Liver (tissue), 9 donors: Measurements from ENCODE around the gene LURAP1L. TPM values are rescaled to one million over a fixed set of nuclear protein-coding genes. Genes with fewer than 3 reads are reported as not detected.

ENCODE experiments used
- DNase-seq: peaks from one replicate; pipeline ENCODE4 v3.0.0-alpha.2; 2017; ENCODE audit warnings: low spot score
- H3K27ac ChIP-seq, 2 donors: one replicate each; pipeline ENCODE4 v1.7.0; 2013; ENCODE audit warnings: inconsistent platforms in 2 of 2, low read length in 2 of 2, control low read depth in 1 of 2, low read depth in 1 of 2, mild to moderate bottlenecking in 1 of 2
- H3K27me3 ChIP-seq, 4 donors: one replicate each; pipeline versions ENCODE4 v1.6.1 to v1.7.0; 2013; ENCODE audit warnings: low read length in 3 of 4, inconsistent platforms in 1 of 4, mild to moderate bottlenecking in 1 of 4, moderate library complexity in 1 of 4; ENCODE audit not compliant: control insufficient read depth in 4 of 4, insufficient read depth in 4 of 4
- H3K36me3 ChIP-seq, 4 donors: one replicate each; pipeline versions ENCODE4 v1.6.1 to v1.7.0; 2013; ENCODE audit warnings: low read length in 3 of 4, mild to moderate bottlenecking in 3 of 4, low read depth in 1 of 4, moderate library complexity in 1 of 4; ENCODE audit not compliant: control insufficient read depth in 4 of 4, insufficient read depth in 3 of 4
- H3K4me1 ChIP-seq, 4 donors: one replicate each; pipeline versions ENCODE4 v1.6.1 to v1.7.0; 2013; ENCODE audit warnings: low read length in 3 of 4, mild to moderate bottlenecking in 3 of 4, moderate library complexity in 1 of 4; ENCODE audit not compliant: control insufficient read depth in 4 of 4, insufficient read depth in 4 of 4
- H3K4me3 ChIP-seq, 3 donors: one replicate each; pipeline versions ENCODE4 v1.6.1 to v1.7.0; 2013; ENCODE audit warnings: low read length in 3 of 3, control low read depth in 1 of 3, low read depth in 1 of 3, mild to moderate bottlenecking in 1 of 3
- H3K9ac ChIP-seq, 2 donors: one replicate each; pipeline ENCODE4 v1.7.0; 2013; ENCODE audit warnings: low read length in 2 of 2, mild to moderate bottlenecking in 2 of 2, moderate library complexity in 2 of 2, control low read depth in 1 of 2, low read depth in 1 of 2
- H3K9me3 ChIP-seq, 4 donors: one replicate each; pipeline versions ENCODE4 v1.6.1 to v1.7.0; 2013; ENCODE audit warnings: low read length in 3 of 4; ENCODE audit not compliant: control insufficient read depth in 4 of 4
- ATF3 ChIP-seq: IDR thresholded peaks from 2 replicates; pipeline ENCODE4 v1.6.1; 2016; ENCODE audit warnings: antibody characterized with exemption
- FOXA1 ChIP-seq: IDR thresholded peaks from 2 replicates; pipeline ENCODE4 v1.6.1; 2016; ENCODE audit warnings: antibody characterized with exemption
- FOXA2 ChIP-seq: IDR thresholded peaks from 2 replicates; pipeline ENCODE4 v1.6.1; 2016; ENCODE audit warnings: antibody characterized with exemption
- GABPA ChIP-seq, 2 donors: IDR thresholded peaks in 1 of 2; conservative IDR thresholded peaks in 1 of 2; 2 replicates each; pipeline ENCODE4 v1.6.1; 2016; ENCODE audit warnings: antibody characterized with exemption in 2 of 2, mild to moderate bottlenecking in 1 of 2, moderate library complexity in 1 of 2
- HNF4A ChIP-seq, 2 donors: conservative IDR thresholded peaks; 2 replicates each; pipeline ENCODE4 v1.6.1; 2016; ENCODE audit warnings: antibody characterized with exemption in 2 of 2, mild to moderate bottlenecking in 2 of 2
- HNF4G ChIP-seq: IDR thresholded peaks from 2 replicates; pipeline ENCODE4 v1.6.1; 2016; ENCODE audit warnings: antibody characterized with exemption
- JUND ChIP-seq, 2 donors: IDR thresholded peaks; 2 replicates each; pipeline ENCODE4 v1.6.1; 2016; ENCODE audit warnings: antibody characterized with exemption in 2 of 2
- MAX ChIP-seq: IDR thresholded peaks from 2 replicates; pipeline ENCODE4 v1.6.1; 2016; ENCODE audit warnings: antibody characterized with exemption
- NR2F2 ChIP-seq: IDR thresholded peaks from 2 replicates; pipeline ENCODE4 v1.6.1; 2016; ENCODE audit warnings: antibody characterized with exemption
- RAD21 ChIP-seq, 2 donors: IDR thresholded peaks; 2 replicates each; pipeline ENCODE4 v1.6.1; 2016; ENCODE audit warnings: antibody characterized with exemption in 2 of 2, mild to moderate bottlenecking in 2 of 2
- REST ChIP-seq: IDR thresholded peaks from 2 replicates; pipeline ENCODE4 v1.6.1; 2016; ENCODE audit warnings: antibody characterized with exemption, mild to moderate bottlenecking
- RXRA ChIP-seq, 2 donors: IDR thresholded peaks; 2 replicates each; pipeline ENCODE4 v1.6.1; 2017 to 2018; ENCODE audit warnings: antibody characterized with exemption in 2 of 2, mild to moderate bottlenecking in 1 of 2
- SP1 ChIP-seq: IDR thresholded peaks from 2 replicates; pipeline ENCODE4 v1.6.1; 2018; ENCODE audit warnings: antibody characterized with exemption, mild to moderate bottlenecking
- YY1 ChIP-seq: IDR thresholded peaks from 2 replicates; pipeline ENCODE4 v1.6.1; 2016; ENCODE audit warnings: antibody characterized with exemption, mild to moderate bottlenecking
- ZBTB33 ChIP-seq: IDR thresholded peaks from 2 replicates; pipeline ENCODE4 v1.6.1; 2016; ENCODE audit warnings: antibody characterized with exemption
- WGBS: extraction: QIAGEN DNeasy Blood & Tissue Kit; methylation state at CpG from one replicate; pipeline ENCODE4 v1.1.7; 2013; 5-methylcytosine and 5-hydroxymethylcytosine counted together
- polyA plus RNA-seq, 2 donors: library from polyadenylated mRNA; stranded (reverse) in 1 of 2; unstranded in 1 of 2; fragments of 200-250 nt in 1 of 2; fragments of >200 nt in 1 of 2; fragmentation: Nextera tagmentation in 1 of 2; extraction: Ambion mirVana in 1 of 2; gene quantifications; one replicate each; pipeline versions ENCODE4 v1.2.1 to v1.2.3, GENCODE V29; 2013 to 2015
- total RNA-seq, 2 donors: library from RNA; depleted of rRNA; stranded (reverse); fragments of >200 nt; gene quantifications; one replicate each; pipeline ENCODE4 v1.2.3, GENCODE V29; 2014
- TF ChIP-seq, protein P1 (sequence below): fragments of 150-350 bp; IDR thresholded peaks from 2 replicates; pipeline ENCODE4 v1.5.1; 2017; ENCODE audit warnings: improper control_type of control experiment, low read depth, low read length; ENCODE audit not compliant: missing input control
- donor health status: healthy.
- donor health status: healthy.
- donor health status: healthy.
- donor health status: healthy.
- donor health status: healthy.

The LURAP1L gene
- total and polyA plus RNA-seq, 4 donors = 4.2 to 18.6 (median 8.9) TPM

DNA sequence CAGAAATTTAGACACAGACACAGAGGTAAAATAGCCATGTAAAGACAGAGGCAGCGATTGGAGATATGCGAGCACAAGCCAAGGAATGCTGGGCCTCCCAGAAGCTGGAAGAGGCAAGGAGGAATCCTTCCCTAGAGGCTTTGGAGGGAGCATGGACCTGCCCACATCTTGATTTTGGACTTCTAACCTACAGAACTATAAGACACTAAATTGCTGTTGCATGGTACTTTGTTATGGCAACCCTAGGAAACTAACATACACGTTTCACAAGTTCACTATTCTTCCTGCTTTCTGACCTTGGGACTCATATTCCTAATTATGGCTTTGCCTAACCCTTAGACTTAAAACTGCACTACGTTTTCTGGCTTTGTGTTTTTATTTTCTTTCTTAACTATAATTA is 4.6 kb upstream of the LURAP1L start:
- no peaks in the 10 kb centered on the region for H3K27me3 ChIP-seq
- H3K36me3 ChIP-seq = no peaks in the 10 kb centered on the region
- 83% methylated on average over 4 of the region's 4 CpGs for WGBS
- TF ChIP-seq SP1 = no peak
- TF ChIP-seq REST = no peak
- no peak for TF ChIP-seq FOXA2
- TF ChIP-seq NR2F2 = no peak
- TF ChIP-seq RAD21 (IDR thresholded peaks at IDR 0.05) = no peak
- no peak for TF ChIP-seq RXRA (IDR thresholded peaks at IDR 0.05)
- no peak for TF ChIP-seq JUND (IDR thresholded peaks at IDR 0.05)
- TF ChIP-seq YY1 = no peak
- no peak for TF ChIP-seq FOXA1
- no peak for TF ChIP-seq MAX
- TF ChIP-seq HNF4A (conservative IDR thresholded peaks at IDR 0.05) = no peak
- TF ChIP-seq GABPA (IDR thresholded peaks at IDR 0.05 in 1 of 2, conservative IDR thresholded peaks at IDR 0.05 in 1 of 2) = no peak
- TF ChIP-seq, protein P1, sequence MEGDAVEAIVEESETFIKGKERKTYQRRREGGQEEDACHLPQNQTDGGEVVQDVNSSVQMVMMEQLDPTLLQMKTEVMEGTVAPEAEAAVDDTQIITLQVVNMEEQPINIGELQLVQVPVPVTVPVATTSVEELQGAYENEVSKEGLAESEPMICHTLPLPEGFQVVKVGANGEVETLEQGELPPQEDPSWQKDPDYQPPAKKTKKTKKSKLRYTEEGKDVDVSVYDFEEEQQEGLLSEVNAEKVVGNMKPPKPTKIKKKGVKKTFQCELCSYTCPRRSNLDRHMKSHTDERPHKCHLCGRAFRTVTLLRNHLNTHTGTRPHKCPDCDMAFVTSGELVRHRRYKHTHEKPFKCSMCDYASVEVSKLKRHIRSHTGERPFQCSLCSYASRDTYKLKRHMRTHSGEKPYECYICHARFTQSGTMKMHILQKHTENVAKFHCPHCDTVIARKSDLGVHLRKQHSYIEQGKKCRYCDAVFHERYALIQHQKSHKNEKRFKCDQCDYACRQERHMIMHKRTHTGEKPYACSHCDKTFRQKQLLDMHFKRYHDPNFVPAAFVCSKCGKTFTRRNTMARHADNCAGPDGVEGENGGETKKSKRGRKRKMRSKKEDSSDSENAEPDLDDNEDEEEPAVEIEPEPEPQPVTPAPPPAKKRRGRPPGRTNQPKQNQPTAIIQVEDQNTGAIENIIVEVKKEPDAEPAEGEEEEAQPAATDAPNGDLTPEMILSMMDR = no peak
- TF ChIP-seq HNF4G = no peak
- TF ChIP-seq ZBTB33 = no peak
- no peak for TF ChIP-seq ATF3
- H3K27ac ChIP-seq = no peak overlapping the region
- H3K9ac ChIP-seq = no peak overlapping the region
- no peaks in the 10 kb centered on the region for H3K9me3 ChIP-seq
- no peak for DNase-seq
- H3K4me1 ChIP-seq = peaks cover 0 to 6% (median 3%) of the 10 kb centered on the region in 4 donors
- no peak overlapping the region for H3K4me3 ChIP-seq

DNA sequence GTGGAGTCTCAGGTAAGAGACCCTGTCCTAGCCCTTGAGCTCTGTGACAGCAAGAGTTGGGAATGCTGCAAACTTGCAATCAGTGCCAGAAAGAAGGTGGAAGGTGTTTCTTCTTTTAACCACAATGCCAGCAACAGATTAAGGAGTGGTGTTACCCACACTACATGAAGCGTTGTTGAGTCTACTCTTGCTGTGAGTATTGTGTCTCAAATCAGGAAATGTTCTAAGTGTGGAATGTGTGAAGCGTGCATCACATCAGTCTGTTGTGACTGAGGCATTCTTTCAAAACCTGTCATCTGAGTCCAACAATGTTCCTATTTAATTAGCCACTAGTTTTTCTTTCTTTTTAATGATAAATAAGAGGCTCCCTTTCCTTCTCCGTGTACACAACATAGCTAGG is 2.9 kb upstream of the LURAP1L start:
- H3K36me3 ChIP-seq = no peaks in the 10 kb centered on the region

More for the DNA sequence above, 2.9 kb upstream of the LURAP1L start:
- H3K4me3 ChIP-seq = no peak overlapping the region
- H3K27me3 ChIP-seq = no peaks in the 10 kb centered on the region
- DNase-seq = no peak
- H3K9me3 ChIP-seq = no peaks in the 10 kb centered on the region
- peaks cover 2 to 6% (median 4%) of the 10 kb centered on the region in 4 donors for H3K4me1 ChIP-seq
- TF ChIP-seq ZBTB33 = no peak
- H3K27ac ChIP-seq = no peak overlapping the region
- 81% methylated on average over 3 of the region's 3 CpGs for WGBS
- H3K9ac ChIP-seq = no peak overlapping the region
